Measurements from ENCODE around the gene SFXN3. TPM values are rescaled to one million over a fixed set of nuclear protein-coding genes. Genes with fewer than 3 reads are reported as not detected.
A peak's percentile ranks its signal among the peaks of the same experiment; 100 is the strongest.

The SFXN3 gene
- total RNA-seq, 1 donor, result 81.6 TPM

GRCh38 chr10:101062232-101063049 lies 31.4 kb downstream of the SFXN3 start:
- DNase-seq (ENCODE audit: low read depth), result peak; percentile 58
- H3K4me3 ChIP-seq (ENCODE audit: low read depth, low read length), result peak overlapping the region; percentile 100
- peak; percentile 61 for TF ChIP-seq CTCF (IDR thresholded peaks at IDR 0.05; ENCODE audit: insufficient read depth, low read depth, low read length)

DNA sequence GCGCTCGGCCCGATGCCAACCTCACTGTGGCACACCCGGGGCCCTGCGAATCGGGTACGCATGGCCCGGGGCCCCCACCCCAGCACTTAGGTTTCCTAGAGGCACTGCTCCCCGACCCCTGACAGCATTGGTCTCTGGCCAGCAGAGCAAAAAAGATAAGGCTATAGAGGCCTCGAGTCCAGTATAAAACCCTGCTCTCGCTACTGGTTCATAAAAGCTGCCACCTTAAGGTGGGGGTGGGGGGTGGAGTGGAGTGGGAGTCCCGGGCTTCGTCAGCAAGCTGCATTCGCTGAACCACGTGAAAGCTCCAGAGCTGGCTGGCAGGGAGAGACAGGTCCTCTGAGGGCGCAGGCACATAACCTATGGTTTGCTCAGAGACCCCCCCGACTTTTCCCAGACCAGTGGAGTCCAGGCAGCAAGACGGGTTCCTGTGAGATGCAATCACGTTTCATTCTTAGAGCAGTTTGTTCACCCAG lies 32.1 kb downstream of the SFXN3 start:
- H3K4me3 ChIP-seq (ENCODE audit: low read depth, low read length), result peak overlapping the region; percentile 100
- no peak for DNase-seq (ENCODE audit: low read depth)
- no peak for TF ChIP-seq CTCF (IDR thresholded peaks at IDR 0.05; ENCODE audit: insufficient read depth, low read depth, low read length)

DNA sequence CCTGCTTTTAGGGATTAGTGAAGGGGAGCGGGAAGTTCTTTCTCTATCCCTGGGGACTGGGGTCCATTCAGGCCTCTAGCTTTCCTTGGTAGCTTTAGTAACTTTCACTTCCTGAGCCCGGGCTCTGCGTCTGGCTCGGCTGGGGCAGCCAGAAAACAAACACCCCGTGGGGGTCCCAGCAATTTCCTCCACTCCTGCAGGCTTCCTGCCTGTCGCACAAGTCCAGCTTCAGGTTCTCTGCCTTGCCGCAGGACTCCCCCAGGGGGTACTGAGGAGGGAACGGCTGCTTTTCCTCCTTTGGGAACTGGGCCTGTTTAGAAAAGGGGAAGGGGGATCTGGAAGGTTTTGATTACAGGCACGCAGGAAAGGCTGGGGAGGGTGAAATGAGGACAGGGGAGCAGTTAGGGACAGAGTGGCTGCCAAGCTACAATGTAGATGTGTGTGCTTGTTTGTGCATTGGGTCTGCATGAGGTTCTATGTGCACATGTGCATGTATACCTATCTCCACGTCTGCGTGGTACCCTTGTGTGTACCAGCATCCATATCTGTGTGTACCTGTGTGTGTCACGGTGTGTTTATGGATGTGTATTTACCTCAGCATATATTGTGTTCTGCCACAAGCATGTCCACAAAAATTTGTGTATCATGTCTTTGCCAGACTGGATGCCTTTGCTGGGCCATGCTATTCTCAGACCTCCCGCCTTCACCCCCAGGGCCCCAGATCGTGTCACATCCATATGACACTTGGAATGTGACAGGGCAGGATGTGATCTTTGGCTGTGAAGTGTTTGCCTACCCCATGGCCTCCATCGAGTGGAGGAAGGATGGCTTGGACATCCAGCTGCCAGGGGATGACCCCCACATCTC lies 32.7 kb downstream of the SFXN3 start:
- H3K4me3 ChIP-seq (ENCODE audit: low read depth, low read length), result no peak overlapping the region
- no peak for DNase-seq (ENCODE audit: low read depth)
- TF ChIP-seq CTCF (IDR thresholded peaks at IDR 0.05; ENCODE audit: insufficient read depth, low read depth, low read length), result no peak

GRCh38 chr10:101064415-101065030 lies 33.5 kb downstream of the SFXN3 start:
- no peak for TF ChIP-seq CTCF (IDR thresholded peaks at IDR 0.05; ENCODE audit: insufficient read depth, low read depth, low read length)
- DNase-seq (ENCODE audit: low read depth), result no peak
- H3K4me3 ChIP-seq (ENCODE audit: low read depth, low read length), result no peak overlapping the region

DNA sequence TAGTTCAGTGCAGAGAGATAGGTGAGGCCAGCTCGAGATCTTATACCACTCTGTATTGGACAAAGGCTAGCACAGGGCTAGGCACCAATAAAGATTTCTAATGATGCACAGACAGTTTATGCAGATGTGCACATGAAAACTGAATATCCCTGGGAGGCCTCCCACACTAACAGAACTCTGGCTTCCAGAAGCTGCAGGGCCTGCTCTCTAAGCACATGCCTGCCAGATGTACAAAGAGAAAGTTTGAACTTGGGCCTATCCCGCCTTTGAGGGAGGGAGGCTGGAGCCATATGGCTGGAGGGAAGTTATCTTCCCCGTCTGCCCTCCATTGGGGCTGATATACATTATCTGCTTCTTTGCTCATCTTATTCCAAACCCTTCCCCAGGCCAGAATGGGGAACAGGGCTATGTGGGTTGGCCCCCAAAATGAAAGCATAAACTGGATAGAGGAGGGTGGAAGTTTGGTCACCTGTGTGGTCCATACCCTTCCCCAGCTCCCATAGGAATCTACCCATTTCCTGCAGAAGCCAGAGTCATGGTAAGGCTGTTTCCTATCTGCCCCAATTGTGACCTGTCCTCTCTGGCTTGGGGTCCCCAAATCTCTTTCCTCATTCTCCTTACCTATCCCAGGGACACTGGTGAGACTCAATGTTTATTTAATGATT lies 34.6 kb downstream of the SFXN3 start:
- no peak for TF ChIP-seq CTCF (IDR thresholded peaks at IDR 0.05; ENCODE audit: insufficient read depth, low read depth, low read length)
- peak; percentile 68 for DNase-seq (ENCODE audit: low read depth)
- H3K4me3 ChIP-seq (ENCODE audit: low read depth, low read length), result peak overlapping the region; percentile 69
